ENCODE data around the gene CDS2.

The CDS2 gene

DNA sequence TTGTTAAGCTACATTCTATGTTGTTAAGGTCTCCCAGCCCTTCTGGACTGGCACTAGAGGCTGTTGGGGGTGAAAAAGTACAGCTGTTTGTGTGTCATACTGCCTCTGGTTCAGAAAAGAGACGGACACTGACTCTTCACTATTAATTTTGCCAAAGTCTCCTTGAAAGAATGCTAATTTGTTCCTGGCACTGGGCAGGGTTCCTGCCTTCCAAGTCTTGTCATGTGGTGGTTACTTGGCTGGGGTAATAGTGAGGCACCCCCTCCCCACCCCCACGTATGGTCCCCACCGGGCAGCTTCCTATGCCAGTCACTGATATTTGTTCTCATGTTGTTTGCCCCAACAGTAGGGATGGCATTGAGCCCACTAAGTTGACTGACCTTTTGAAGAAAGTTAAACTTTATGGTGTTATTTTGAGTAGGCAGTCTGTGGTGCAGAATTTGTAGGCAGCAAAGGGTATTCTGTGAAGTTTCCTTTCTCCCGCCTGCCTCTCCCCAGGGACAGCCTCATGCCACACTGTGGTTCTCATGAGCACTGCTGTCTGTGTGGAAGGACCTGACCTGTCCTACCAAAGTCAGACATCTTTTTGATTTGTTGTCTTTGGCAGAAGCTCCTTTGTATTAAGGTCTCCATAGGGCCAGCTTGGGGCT is 8.7 kb downstream of the CDS2 start:
- H3K4me1 ChIP-seq (ENCODE audit: low read depth, poor library complexity, severe bottlenecking) = no peaks in the 10 kb centered on the region
- H3K27ac ChIP-seq = no peak overlapping the region
- no peak overlapping the region for H2AFZ ChIP-seq (ENCODE audit: low read depth)
- H3K9ac ChIP-seq = no peak overlapping the region
- H3K4me2 ChIP-seq = no peak overlapping the region
- TF ChIP-seq, protein P1, sequence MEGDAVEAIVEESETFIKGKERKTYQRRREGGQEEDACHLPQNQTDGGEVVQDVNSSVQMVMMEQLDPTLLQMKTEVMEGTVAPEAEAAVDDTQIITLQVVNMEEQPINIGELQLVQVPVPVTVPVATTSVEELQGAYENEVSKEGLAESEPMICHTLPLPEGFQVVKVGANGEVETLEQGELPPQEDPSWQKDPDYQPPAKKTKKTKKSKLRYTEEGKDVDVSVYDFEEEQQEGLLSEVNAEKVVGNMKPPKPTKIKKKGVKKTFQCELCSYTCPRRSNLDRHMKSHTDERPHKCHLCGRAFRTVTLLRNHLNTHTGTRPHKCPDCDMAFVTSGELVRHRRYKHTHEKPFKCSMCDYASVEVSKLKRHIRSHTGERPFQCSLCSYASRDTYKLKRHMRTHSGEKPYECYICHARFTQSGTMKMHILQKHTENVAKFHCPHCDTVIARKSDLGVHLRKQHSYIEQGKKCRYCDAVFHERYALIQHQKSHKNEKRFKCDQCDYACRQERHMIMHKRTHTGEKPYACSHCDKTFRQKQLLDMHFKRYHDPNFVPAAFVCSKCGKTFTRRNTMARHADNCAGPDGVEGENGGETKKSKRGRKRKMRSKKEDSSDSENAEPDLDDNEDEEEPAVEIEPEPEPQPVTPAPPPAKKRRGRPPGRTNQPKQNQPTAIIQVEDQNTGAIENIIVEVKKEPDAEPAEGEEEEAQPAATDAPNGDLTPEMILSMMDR (conservative IDR thresholded peaks at IDR 0.05; ENCODE audit: low read depth, low read length) = no peak
- no peaks in the 10 kb centered on the region for H3K36me3 ChIP-seq (ENCODE audit: insufficient read depth)
- H3K4me3 ChIP-seq (IDR thresholded peaks at IDR 0.05; ENCODE audit: insufficient read depth, low read depth, low read length) = no peak overlapping the region
- H3K79me2 ChIP-seq (ENCODE audit: insufficient read depth, low read depth) = no peaks in the 10 kb centered on the region
- H3K27me3 ChIP-seq (ENCODE audit: insufficient read depth, low read depth) = no peaks in the 10 kb centered on the region
- no peaks in the 10 kb centered on the region for H4K20me1 ChIP-seq (ENCODE audit: insufficient read depth)

DNA sequence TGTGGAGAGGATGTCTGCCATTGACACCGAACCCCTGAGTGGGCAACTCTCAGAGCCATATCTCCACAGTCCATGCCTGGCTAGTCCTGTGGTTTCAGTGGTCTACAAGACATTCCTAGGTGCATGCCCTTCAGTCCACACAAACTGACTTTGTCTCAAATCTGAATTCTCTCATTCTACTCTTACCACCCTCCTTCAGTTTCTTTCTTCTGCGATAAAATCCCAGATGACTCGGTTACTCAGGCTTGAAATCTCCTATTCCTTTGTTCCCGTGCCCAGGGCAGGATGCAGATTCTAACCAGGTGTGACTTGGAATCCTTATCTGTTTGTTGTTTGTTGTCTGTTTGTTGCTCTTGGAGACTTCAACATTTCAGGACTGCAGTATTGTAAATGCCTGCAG is 9.3 kb downstream of the CDS2 start:
- TF ChIP-seq, protein P1 (conservative IDR thresholded peaks at IDR 0.05; ENCODE audit: low read depth, low read length) = no peak
- Histone ChIP-seq H4K20me1 (ENCODE audit: insufficient read depth) (no peaks in the 10 kb centered on the region), H3K79me2 (ENCODE audit: insufficient read depth, low read depth) (no peaks in the 10 kb centered on the region), H3K27me3 (ENCODE audit: insufficient read depth, low read depth) (no peaks in the 10 kb centered on the region), H3K4me2 (no peak overlapping the region), H3K4me1 (ENCODE audit: low read depth, poor library complexity, severe bottlenecking) (no peaks in the 10 kb centered on the region), H3K4me3 (IDR thresholded peaks at IDR 0.05; ENCODE audit: insufficient read depth, low read depth, low read length) (no peak overlapping the region), H3K9ac (no peak overlapping the region), H3K36me3 (ENCODE audit: insufficient read depth) (no peaks in the 10 kb centered on the region), H3K27ac (no peak overlapping the region), H2AFZ (ENCODE audit: low read depth) (no peak overlapping the region)

- H4K20me1 ChIP-seq (ENCODE audit: insufficient read depth) = no peaks in the 10 kb centered on the region
- no peak overlapping the region for H3K4me2 ChIP-seq
- H3K9ac ChIP-seq = no peak overlapping the region
- no peaks in the 10 kb centered on the region for H3K27me3 ChIP-seq (ENCODE audit: insufficient read depth, low read depth)
- no peaks in the 10 kb centered on the region for H3K36me3 ChIP-seq (ENCODE audit: insufficient read depth)
- no peak overlapping the region for H2AFZ ChIP-seq (ENCODE audit: low read depth)
- TF ChIP-seq, protein P1 (conservative IDR thresholded peaks at IDR 0.05; ENCODE audit: low read depth, low read length) = no peak
- no peaks in the 10 kb centered on the region for H3K79me2 ChIP-seq (ENCODE audit: insufficient read depth, low read depth)
- H3K4me1 ChIP-seq (ENCODE audit: low read depth, poor library complexity, severe bottlenecking) = no peaks in the 10 kb centered on the region
- H3K27ac ChIP-seq = no peak overlapping the region
- no peak overlapping the region for H3K4me3 ChIP-seq (IDR thresholded peaks at IDR 0.05; ENCODE audit: insufficient read depth, low read depth, low read length)
Observed at GRCh38 chr20:5140195-5140594, 13.4 kb downstream of the CDS2 start.

- H4K20me1 ChIP-seq (ENCODE audit: insufficient read depth) = no peaks in the 10 kb centered on the region
- H3K4me1 ChIP-seq (ENCODE audit: low read depth, poor library complexity, severe bottlenecking) = peaks cover 4% of the 10 kb centered on the region
- no peak overlapping the region for H3K9ac ChIP-seq
- no peak overlapping the region for H3K27ac ChIP-seq
- no peak overlapping the region for H3K4me3 ChIP-seq (IDR thresholded peaks at IDR 0.05; ENCODE audit: insufficient read depth, low read depth, low read length)
- H3K79me2 ChIP-seq (ENCODE audit: insufficient read depth, low read depth) = no peaks in the 10 kb centered on the region; the same call in 1 of the 2 replicates
- no peak overlapping the region for H2AFZ ChIP-seq (ENCODE audit: low read depth)
- H3K27me3 ChIP-seq (ENCODE audit: insufficient read depth, low read depth) = no peaks in the 10 kb centered on the region
- H3K4me2 ChIP-seq = no peak overlapping the region
- TF ChIP-seq, protein P1 (conservative IDR thresholded peaks at IDR 0.05; ENCODE audit: low read depth, low read length) = no peak
- no peaks in the 10 kb centered on the region for H3K36me3 ChIP-seq (ENCODE audit: insufficient read depth)
Observed at GRCh38 chr20:5141615-5142014, 14.8 kb downstream of the CDS2 start.

Data from KMS-11 (cell line).